Measurements from ENCODE around the gene TDP2. TPM values are rescaled to one million over a fixed set of nuclear protein-coding genes. Genes with fewer than 3 reads are reported as not detected.

The TDP2 gene
- total and polyA plus RNA-seq, 2 donors (not counting 3 experiments of a cell fraction or from before 2014, with no cell fraction given): 13.7 to 39.2 TPM

DNA sequence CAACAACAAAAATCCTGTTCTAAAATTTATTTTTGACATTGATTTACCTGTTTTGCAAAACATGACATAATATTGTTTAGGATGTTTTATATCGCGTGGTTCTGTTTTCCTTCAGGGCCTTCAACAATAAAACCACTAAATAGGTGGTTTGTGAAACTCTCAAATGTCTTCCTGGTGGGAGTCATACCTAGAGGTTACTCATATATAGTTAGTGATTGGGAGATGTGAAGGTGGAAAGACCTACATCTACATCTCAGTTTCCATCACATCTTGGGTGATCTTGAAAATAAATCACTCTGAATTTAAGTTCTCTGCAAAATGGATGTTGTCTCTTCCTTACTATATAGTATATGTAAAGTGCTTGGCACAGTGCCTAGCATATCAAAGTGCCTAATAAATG is 29.4 kb upstream of the TDP2 start:
- H3K27ac ChIP-seq (ENCODE audit: insufficient read depth, low read depth, low read length): no peak overlapping the region
- DNase-seq (ENCODE audit: low read depth, low spot score) (no peak), FAIRE-seq (no peak)
- no peaks in the 10 kb centered on the region for H3K9me1 ChIP-seq (replicated peaks; ENCODE audit: control insufficient read depth, extremely low read depth, insufficient read depth, low read length)
- TF ChIP-seq POLR2A (IDR thresholded peaks at IDR 0.05; ENCODE audit: low read depth, low read length): no peak
- TF ChIP-seq FOS (IDR thresholded peaks at IDR 0.05; ENCODE audit: borderline replicate concordance, insufficient read depth, low read length): no peak
- TF ChIP-seq GATA2 (IDR thresholded peaks at IDR 0.05; ENCODE audit: insufficient read depth, insufficient read length, low read depth, low read length): no peak
- TF ChIP-seq, protein P1, sequence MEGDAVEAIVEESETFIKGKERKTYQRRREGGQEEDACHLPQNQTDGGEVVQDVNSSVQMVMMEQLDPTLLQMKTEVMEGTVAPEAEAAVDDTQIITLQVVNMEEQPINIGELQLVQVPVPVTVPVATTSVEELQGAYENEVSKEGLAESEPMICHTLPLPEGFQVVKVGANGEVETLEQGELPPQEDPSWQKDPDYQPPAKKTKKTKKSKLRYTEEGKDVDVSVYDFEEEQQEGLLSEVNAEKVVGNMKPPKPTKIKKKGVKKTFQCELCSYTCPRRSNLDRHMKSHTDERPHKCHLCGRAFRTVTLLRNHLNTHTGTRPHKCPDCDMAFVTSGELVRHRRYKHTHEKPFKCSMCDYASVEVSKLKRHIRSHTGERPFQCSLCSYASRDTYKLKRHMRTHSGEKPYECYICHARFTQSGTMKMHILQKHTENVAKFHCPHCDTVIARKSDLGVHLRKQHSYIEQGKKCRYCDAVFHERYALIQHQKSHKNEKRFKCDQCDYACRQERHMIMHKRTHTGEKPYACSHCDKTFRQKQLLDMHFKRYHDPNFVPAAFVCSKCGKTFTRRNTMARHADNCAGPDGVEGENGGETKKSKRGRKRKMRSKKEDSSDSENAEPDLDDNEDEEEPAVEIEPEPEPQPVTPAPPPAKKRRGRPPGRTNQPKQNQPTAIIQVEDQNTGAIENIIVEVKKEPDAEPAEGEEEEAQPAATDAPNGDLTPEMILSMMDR (IDR thresholded peaks at IDR 0.05; ENCODE audit: extremely low read depth in 1 of 2, insufficient read depth in 1 of 2, low read depth in 1 of 2, low read length in 2 of 2): no peak
- no peak for TF ChIP-seq POLR2AphosphoS5 (IDR thresholded peaks at IDR 0.05; ENCODE audit: insufficient read depth, low read depth, low read length)
- no peak for TF ChIP-seq JUN (IDR thresholded peaks at IDR 0.05; ENCODE audit: borderline replicate concordance, insufficient read depth, insufficient read length, low read depth)
- TF ChIP-seq, protein P2, sequence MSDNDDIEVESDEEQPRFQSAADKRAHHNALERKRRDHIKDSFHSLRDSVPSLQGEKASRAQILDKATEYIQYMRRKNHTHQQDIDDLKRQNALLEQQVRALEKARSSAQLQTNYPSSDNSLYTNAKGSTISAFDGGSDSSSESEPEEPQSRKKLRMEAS (IDR thresholded peaks at IDR 0.05; ENCODE audit: insufficient read depth, insufficient read length): no peak
- no peak for TF ChIP-seq MYC (IDR thresholded peaks at IDR 0.05; ENCODE audit: low read depth, low read length)
- no peak for TF ChIP-seq EZH2 (IDR thresholded peaks at IDR 0.05; ENCODE audit: borderline replicate concordance, low read depth, low read length, severe bottlenecking)
- no peaks in the 10 kb centered on the region for H3K4me1 ChIP-seq (ENCODE audit: control insufficient read depth, extremely low read depth, insufficient read depth, low read length)
- no peak overlapping the region for H3K9ac ChIP-seq (replicated peaks; ENCODE audit: extremely low read depth, insufficient read depth, low read length)
- CTCF ChIA-PET: interaction anchor here (1.0 to 8.8 kb wide), 3 partner anchors 18 to 173 kb away, joined by 3 to 124 read pairs (median 3); no protein-coding TSS in a partner anchor
- H2AFZ ChIP-seq (ENCODE audit: low read depth, low read length): no peak overlapping the region
- H3K36me3 ChIP-seq (ENCODE audit: control insufficient read depth in 2 of 2, extremely low read depth in 1 of 2, insufficient read depth in 2 of 2, low read length in 2 of 2): no peaks in the 10 kb centered on the region
- POLR2A ChIA-PET: no interaction called here
- H3K4me3 ChIP-seq (replicated peaks in 1 of 3; ENCODE audit: insufficient read depth in 1 of 3, low read depth in 1 of 3, low read length in 3 of 3): no peak overlapping the region
- H3K4me2 ChIP-seq (ENCODE audit: insufficient read depth, low read length): no peak overlapping the region
- no TSS peak for BruUV-seq (replicated peaks)
- no peaks in the 10 kb centered on the region for H4K20me1 ChIP-seq (replicated peaks; ENCODE audit: control insufficient read depth, extremely low read depth, insufficient read depth, low read length)
- H3K79me2 ChIP-seq (ENCODE audit: control insufficient read depth, insufficient read depth, low read length): no peaks in the 10 kb centered on the region
- intact Hi-C loops (cut with micrococcal nuclease) (loop anchor here (5.0 to 10.0 kb wide), 2 partner anchors 376 to 411 kb away; no protein-coding TSS in a partner anchor), dilution Hi-C loops (cut with MboI; ENCODE audit: extremely low pct_ligation_motif_present, low sequenced_read_pairs) (no loop called here)
- no peaks in the 10 kb centered on the region for H3K27me3 ChIP-seq (ENCODE audit: control insufficient read depth in 2 of 2, insufficient read depth in 2 of 2, low read length in 2 of 2)
- H3K9me3 ChIP-seq (replicated peaks; ENCODE audit: control insufficient read depth, insufficient read depth, low read length): no peaks in the 10 kb centered on the region
